HT-29 (cell line): ENCODE results near the gene SHC1. TPM values are rescaled to one million over a fixed set of nuclear protein-coding genes. Genes with fewer than 3 reads are reported as not detected.

Experiments used
- DNase-seq: peaks from one replicate; pipeline ENCODE4 v3.0.0-alpha.2; 2015; ENCODE audit warnings: low spot score
- small RNA-seq: library from RNA; depleted of rRNA; stranded (forward); fragments of <200 nt; gene quantifications from one replicate; pipeline ENCODE3, GENCODE V24; 2014
- total RNA-seq: library from RNA; depleted of rRNA; stranded (reverse); fragments of >200 nt; shearing (Covaris generic); gene quantifications from 2 replicates; pipeline ENCODE4 v1.2.3, GENCODE V29; 2014; rRNA removed

Gene SHC1
- total RNA-seq, 1 experiment from 2014 or later = 120 TPM

DNA sequence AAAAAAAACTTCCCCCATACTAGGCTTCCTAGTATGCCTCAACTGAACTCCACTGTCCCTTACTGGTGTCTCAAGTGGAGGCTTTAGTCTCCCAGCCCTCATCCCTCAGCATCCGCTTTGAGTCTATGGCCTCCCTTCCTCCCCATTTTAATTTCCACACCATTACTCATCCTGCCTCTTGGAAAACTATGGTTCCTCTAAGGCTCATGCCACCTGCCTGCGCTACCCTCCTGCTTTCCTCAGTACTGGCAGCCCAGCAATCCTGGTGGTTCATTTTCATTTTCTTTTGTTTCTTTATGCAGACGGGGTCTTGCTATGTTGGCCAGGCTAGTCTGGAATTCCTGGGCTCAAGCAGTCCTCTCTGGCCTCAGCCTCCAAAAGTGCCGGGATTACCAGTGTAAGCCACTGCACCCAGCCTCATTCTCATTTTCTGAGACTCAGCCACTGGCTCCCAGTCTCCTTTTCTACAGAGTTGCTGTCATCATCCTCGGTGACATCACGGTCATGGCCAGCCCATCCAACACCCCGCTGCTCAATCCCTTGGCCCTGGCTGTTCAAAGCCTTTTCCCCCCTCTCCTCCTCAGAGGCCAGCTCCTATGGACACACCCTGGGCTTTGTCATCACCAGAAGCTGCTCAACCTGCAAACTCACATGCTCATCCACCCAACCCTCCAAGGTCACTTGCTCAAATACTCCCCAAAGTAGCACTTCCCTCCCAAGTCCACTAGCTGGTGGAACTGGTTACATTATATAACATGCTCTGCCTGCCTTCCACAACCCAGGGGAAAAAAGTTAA lies 31.7 kb downstream of the SHC1 start:
- DNase-seq = no peak

DNA sequence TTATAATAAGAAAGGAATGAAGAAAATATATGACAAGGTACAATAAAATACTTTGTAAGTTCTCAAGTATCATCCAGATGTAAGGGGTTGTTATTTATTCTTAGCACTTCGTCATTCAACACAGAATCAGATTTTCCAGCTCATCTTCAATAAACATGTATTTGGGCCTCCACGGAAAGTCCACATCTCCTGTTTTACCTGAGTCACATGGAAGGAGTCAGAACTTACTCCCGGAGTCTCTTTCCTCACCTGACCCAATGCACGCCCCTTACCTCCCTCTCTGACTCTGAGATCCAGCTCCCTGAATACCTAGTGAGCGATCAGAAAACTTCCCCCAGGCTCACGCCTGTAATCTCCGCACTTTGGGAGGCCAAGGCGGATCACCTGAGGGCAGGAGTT lies 32.6 kb downstream of the SHC1 start:
- no peak for DNase-seq

DNA sequence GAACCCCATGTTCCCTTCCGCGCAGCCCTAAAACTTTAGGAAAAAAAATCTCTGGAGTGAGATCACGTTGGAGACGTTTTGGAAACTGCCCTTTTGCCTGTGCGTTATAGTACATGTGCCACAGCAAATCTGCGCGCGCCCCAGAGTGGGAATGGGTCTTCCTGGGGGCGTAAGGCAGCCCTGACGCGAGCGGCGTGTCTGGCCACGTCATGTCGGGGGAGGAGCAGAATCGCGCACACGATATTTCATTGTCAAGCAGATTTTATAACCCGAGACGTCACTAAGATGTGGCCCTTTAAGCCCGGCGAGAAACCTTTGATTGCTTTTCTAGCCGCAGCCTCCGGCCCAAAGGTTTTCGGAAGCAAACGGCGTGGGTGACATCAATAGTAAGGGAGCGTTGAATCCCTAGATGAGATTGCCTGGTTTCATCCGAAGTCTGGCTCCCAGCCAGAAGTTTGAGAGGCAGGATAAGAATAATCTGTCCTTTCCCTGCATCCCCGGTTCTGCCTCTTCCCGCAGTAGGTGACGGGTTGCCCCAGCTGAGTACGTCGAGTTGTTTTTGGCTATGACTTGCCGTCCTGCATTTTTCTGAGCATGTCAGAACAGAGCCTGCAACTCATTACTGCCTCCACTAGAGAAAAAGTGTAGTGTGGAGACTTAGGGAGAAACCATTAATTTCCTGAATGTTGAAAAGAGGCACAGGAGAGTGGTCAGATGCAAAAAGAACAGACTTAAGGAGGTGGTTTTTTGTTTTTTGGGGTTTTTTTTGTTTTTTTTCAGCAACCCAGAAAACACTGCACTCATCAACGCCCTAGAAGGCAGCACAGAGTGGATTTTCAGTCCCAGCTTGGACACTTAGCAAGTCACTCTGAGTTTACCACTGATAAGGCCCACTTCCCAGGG lies 33.2 kb downstream of the SHC1 start:
- DNase-seq = peak; percentile 94

GRCh38 chr1:154936555-154937084 lies 33.9 kb downstream of the SHC1 start, which contains the start of gene PMVK:
Gene PMVK, minus strand, starts transcription at chr1:154936719. Its CDS starts 34 bp downstream, at chr1:154936685.
- DNase-seq = peak; percentile 97

- DNase-seq = no peak
Observed at GRCh38 chr1:154935749-154936554, 34.6 kb downstream of the SHC1 start.

DNA sequence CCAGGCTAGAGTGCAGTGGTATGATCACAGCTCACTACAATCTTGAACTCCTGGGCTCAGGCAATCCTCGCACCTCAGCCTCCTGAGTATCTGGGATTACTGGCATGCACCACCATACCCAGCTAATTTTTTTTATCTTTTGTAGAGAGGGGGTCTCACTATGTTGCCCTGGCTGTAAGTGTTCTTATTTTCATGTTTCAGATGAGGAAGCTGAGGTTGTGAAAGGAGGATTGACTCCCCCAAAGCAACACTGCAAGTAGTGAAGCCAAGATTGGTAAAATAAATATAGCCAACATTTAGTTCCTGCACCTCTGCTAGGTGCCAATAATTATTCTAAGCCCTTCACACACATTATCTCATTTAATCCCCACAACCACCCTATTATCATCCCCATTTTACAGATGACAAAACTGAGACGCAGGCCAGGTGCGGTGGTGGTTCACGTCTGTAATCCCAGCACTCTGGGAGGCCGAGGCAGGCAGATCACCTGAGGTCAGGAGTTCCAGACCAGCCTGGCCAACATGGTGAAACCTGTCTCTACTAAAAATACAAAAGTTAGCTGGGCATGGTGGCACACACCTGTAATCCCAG lies 36.1 kb downstream of the SHC1 start:
- DNase-seq = no peak

GRCh38 chr1:154931940-154932487 lies 38.5 kb downstream of the SHC1 start:
- DNase-seq = peak; percentile 94

DNA sequence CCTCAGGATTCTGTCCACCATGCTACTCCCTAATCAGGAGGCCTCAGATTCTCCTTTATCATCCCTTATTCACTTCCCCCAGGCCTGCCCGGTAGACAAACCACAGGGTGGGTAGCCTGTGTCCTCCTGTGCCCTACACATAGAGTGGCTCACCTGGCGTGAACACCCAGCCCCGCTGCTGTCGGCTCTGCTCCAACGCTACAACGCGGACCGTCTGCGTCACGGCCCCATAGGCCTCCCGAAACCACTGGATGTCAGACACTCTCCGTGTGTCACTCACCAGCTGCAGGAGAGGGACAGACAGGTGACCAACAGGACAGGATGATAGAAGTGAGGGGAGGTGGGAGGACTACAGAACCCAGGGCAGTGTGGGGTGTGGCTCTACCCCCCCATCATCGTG lies 44.3 kb downstream of the SHC1 start:
- DNase-seq = no peak

GRCh38 chr1:154925335-154926170 lies 45.0 kb downstream of the SHC1 start:
- no peak for DNase-seq

DNA sequence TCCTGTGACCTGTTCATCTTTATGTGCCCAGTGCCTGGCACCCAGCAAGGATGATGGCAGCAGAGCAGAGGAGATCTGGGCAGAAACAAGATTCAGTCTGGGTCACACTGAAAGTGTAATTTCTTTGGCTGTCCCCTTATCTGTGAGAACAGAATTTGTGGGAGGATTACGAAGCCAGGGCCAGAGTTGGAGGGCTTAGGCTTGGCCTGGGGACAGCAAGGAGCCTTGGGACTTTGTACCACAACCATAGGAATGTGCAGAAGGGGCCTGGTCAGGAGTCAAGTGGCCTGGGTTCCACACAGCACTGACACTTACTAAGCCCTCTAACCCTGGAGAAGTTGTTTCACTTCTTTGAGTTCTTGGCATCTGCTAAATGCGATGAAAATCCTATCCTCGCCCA lies 46.9 kb downstream of the SHC1 start:
- DNase-seq = no peak

DNA sequence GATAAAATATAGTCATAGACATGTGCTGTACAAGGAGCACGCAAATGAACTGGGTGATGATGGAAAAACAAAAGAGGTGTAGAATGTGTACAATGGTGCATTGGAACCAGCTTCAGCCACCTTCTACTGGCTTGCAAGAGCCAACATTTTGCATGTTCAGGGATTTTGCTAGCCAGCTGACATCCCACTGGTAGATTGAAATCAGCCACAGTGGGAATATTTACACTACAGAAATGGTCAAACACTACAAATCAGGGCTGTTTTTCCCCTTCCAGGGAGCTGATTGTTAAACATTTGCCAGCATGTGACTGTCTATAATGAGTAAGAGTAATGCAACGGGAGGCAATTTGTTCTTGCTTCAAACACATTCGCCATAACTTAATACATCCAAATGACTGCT lies 57.3 kb downstream of the SHC1 start:
- no peak for DNase-seq

DNA sequence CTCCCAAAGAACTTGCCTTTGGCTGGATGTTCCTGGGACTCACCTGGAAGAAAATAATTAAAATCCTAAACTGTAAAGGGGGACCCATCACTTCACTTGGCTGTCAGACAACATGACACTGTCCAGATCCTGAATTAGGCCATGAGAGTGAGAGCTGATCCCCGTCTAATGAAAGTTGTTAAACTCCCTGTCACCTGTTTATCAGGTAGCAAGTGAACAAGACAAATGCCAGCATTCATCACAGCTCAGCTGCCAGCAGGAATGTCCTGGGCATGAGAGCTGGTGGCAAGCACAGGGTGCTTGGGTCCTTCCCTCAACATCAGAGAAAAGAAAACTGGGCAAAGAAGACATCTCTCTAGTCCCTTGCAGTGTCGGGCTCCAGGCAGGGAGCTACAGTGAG lies 57.8 kb downstream of the SHC1 start:
- no peak for DNase-seq

Small RNAs within 50 kb of the gene (small RNA-seq; reads per million reads assigned to genes)
- gene MIR4258 (not detected), gene RF00017 (not detected)

Other genes starting within 250 kb of the SHC1 start
- not detected in 2 replicates for gene KCNN3, start 100.5 kb downstream of the SHC1 start, total RNA-seq
- 15.7 and 18.9 TPM in 2 replicates for gene PMVK, start 34.0 kb downstream of the SHC1 start, total RNA-seq
- gene PBXIP1, start 14.6 kb downstream of the SHC1 start, total RNA-seq = 33.3 and 42.5 TPM in 2 replicates
- gene PYGO2, start 9.0 kb downstream of the SHC1 start, total RNA-seq = 36.3 and 43.4 TPM in 2 replicates
- gene CKS1B, start 3.9 kb upstream of the SHC1 start, total RNA-seq = 189 and 196 TPM in 2 replicates
- gene FLAD1, start 12.6 kb upstream of the SHC1 start, total RNA-seq = 83.1 and 85.5 TPM in 2 replicates
- 0.16 and 0.18 TPM in 2 replicates for gene LENEP, start 22.8 kb upstream of the SHC1 start, total RNA-seq
- gene ZBTB7B, start 32.1 kb upstream of the SHC1 start, total RNA-seq = 81.9 and 83.4 TPM in 2 replicates
- 0.70 and 3.3 TPM in 2 replicates for gene DCST2, start 63.0 kb upstream of the SHC1 start, total RNA-seq
- gene DCST1, start 63.1 kb upstream of the SHC1 start, total RNA-seq = 0.05 TPM in 1 of 2 replicates, not detected in the other
- gene ADAM15, start 80.6 kb upstream of the SHC1 start, total RNA-seq = 177 and 185 TPM in 2 replicates
- gene EFNA4, start 93.0 kb upstream of the SHC1 start, total RNA-seq = 34.6 and 45.0 TPM in 2 replicates
- gene EFNA3, start 108.1 kb upstream of the SHC1 start, total RNA-seq = 2.4 and 3.9 TPM in 2 replicates
- 49.8 and 62.7 TPM in 2 replicates for gene EFNA1, start 157.1 kb upstream of the SHC1 start, total RNA-seq
- gene SLC50A1, start 165.1 kb upstream of the SHC1 start, total RNA-seq = 38.8 and 47.5 TPM in 2 replicates
- gene DPM3, start 169.8 kb upstream of the SHC1 start, total RNA-seq = 86.2 and 100 TPM in 2 replicates
- gene KRTCAP2, start 202.6 kb upstream of the SHC1 start, total RNA-seq = 107 and 128 TPM in 2 replicates
- not detected in 2 replicates for gene TRIM46, start 203.1 kb upstream of the SHC1 start, total RNA-seq
- 4.2 and 7.6 TPM in 2 replicates for gene THBS3, start 237.2 kb upstream of the SHC1 start, total RNA-seq
- 72.2 and 86.8 TPM in 2 replicates for gene MTX1, start 237.9 kb upstream of the SHC1 start, total RNA-seq